GM12878 (cell line): ENCODE data around the gene RAB34. TPM values are rescaled to one million over a fixed set of nuclear protein-coding genes. Genes with fewer than 3 reads are reported as not detected.
A peak's percentile ranks its signal among the peaks of the same experiment; 100 is the strongest.

Experiments used
- BHLHE40 ChIP-seq, 2 experiments: fragments of 450-650 bp in 1 of 2; IDR thresholded peaks; 2 replicates each; pipeline ENCODE4 v1.6.1; 2011 to 2017; ENCODE audit warnings: low read depth in 2 of 2, borderline replicate concordance in 1 of 2, improper control_type of control experiment in 1 of 2, low read length in 1 of 2, mild to moderate bottlenecking in 1 of 2
- CEBPB ChIP-seq, 2 experiments: fragments of 150-350 bp in 1 of 2; IDR thresholded peaks; 2 replicates each; pipeline ENCODE4 v1.6.1; 2012 to 2014; ENCODE audit warnings: low read depth in 2 of 2, low read length in 2 of 2, borderline replicate concordance in 1 of 2, inconsistent platforms in 1 of 2
- CHD1 ChIP-seq: IDR thresholded peaks from 2 replicates; pipeline ENCODE4 v1.6.1; 2012; ENCODE audit warnings: low read depth, low read length, improper control_type of control experiment
- IKZF1 ChIP-seq: fragments of 450-650 bp; conservative IDR thresholded peaks from 2 replicates; pipeline ENCODE4 v1.6.1; 2017; ENCODE audit warnings: antibody characterized with exemption, mild to moderate bottlenecking
- NFXL1 ChIP-seq: fragments of 450-650 bp; IDR thresholded peaks from 2 replicates; pipeline ENCODE4 v1.6.1; 2017; ENCODE audit warnings: antibody characterized with exemption, mild to moderate bottlenecking, borderline replicate concordance
- NKRF ChIP-seq: fragments of 450-650 bp; conservative IDR thresholded peaks from 2 replicates; pipeline ENCODE4 v1.6.1; 2017; ENCODE audit warnings: mild to moderate bottlenecking, moderate library complexity
- NR2F1 ChIP-seq: fragments of 450-650 bp; conservative IDR thresholded peaks from 2 replicates; pipeline ENCODE4 v1.6.1; 2017; ENCODE audit warnings: mild to moderate bottlenecking
- POLR2AphosphoS5 ChIP-seq: IDR thresholded peaks from 2 replicates; pipeline ENCODE4 v1.6.1; 2011; ENCODE audit warnings: mild to moderate bottlenecking, low read length, inconsistent platforms
- ZNF592 ChIP-seq: fragments of 450-650 bp; IDR thresholded peaks from 2 replicates; pipeline ENCODE4 v1.6.1; 2017; ENCODE audit warnings: mild to moderate bottlenecking, moderate library complexity
- ZNF687 ChIP-seq: fragments of 450-650 bp; IDR thresholded peaks from 2 replicates; pipeline ENCODE4 v1.6.1; 2017; ENCODE audit warnings: mild to moderate bottlenecking, moderate library complexity
- polyA plus RNA-seq, 11 experiments: library from polyadenylated mRNA; depleted of rRNA in 4 of 11; unstranded in 6 of 11; stranded (reverse) in 5 of 11; fragments of >200 nt; fragmentation: Nextera tagmentation in 4 of 11; fragmentation: Illumina TruSeq in 1 of 11; extraction: Ambion mirVana in 4 of 11; extraction: Trizol in 1 of 11; gene quantifications; 1 replicate in 1 of 11; 2 replicates in 10 of 11; pipeline versions ENCODE4 v1.2.1 to v1.2.3, GENCODE V29; 2011 to 2016; ENCODE audit warnings: inconsistent platforms in 2 of 11, missing spikeins in 2 of 11, low read depth in 1 of 11
- total RNA-seq, 4 experiments: library from RNA; depleted of rRNA in 3 of 4; stranded (reverse); fragments of >200 nt in 3 of 4; fragmentation: Illumina TruSeq in 1 of 4; extraction: Trizol in 1 of 4; gene quantifications; 2 replicates each; pipeline versions ENCODE4 v1.2.1 to v1.2.3, GENCODE V29; 2013 to 2021
- TF ChIP-seq, protein P1 (sequence below): IDR thresholded peaks from 2 replicates; pipeline ENCODE4 v1.6.1; 2011; ENCODE audit warnings: borderline replicate concordance, low read depth, mild to moderate bottlenecking, moderate library complexity, mixed read lengths, low read length; ENCODE audit not compliant: insufficient read depth; ENCODE audit errors: extremely low read length
- TF ChIP-seq, protein P2 (sequence below): fragments of 450-650 bp; formaldehyde crosslinking; IDR thresholded peaks from 2 replicates; pipeline ENCODE4 v1.4.0; 2022; ENCODE audit warnings: mild to moderate bottlenecking, moderate library complexity

RAB34 gene
- total and polyA plus RNA-seq, 10 of the 15 experiments (the other 5 are each of a cell fraction or from before 2014, with no cell fraction given), result 0.37 to 46.4 (median 32.8) TPM

GRCh38 chr17:28725166-28725659 is 7.5 kb upstream of the RAB34 start (continued):
- TF ChIP-seq, protein P1, sequence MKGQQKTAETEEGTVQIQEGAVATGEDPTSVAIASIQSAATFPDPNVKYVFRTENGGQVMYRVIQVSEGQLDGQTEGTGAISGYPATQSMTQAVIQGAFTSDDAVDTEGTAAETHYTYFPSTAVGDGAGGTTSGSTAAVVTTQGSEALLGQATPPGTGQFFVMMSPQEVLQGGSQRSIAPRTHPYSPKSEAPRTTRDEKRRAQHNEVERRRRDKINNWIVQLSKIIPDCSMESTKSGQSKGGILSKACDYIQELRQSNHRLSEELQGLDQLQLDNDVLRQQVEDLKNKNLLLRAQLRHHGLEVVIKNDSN, result no peak
- TF ChIP-seq ZNF687 (no peak), CEBPB (IDR thresholded peaks at IDR 0.05; ENCODE audit: borderline replicate concordance in 1 of 2, low read depth in 2 of 2, low read length in 2 of 2) (no peak), NR2F1 (no peak), ZNF592 (no peak), IKZF1 (no peak), CHD1 (no peak), NKRF (no peak), POLR2AphosphoS5 (peak; percentile 88), NFXL1 (no peak), BHLHE40 (IDR thresholded peaks at IDR 0.05; ENCODE audit: borderline replicate concordance in 1 of 2, low read depth in 2 of 2, low read length in 1 of 2) (no peak)
- TF ChIP-seq, protein P2, sequence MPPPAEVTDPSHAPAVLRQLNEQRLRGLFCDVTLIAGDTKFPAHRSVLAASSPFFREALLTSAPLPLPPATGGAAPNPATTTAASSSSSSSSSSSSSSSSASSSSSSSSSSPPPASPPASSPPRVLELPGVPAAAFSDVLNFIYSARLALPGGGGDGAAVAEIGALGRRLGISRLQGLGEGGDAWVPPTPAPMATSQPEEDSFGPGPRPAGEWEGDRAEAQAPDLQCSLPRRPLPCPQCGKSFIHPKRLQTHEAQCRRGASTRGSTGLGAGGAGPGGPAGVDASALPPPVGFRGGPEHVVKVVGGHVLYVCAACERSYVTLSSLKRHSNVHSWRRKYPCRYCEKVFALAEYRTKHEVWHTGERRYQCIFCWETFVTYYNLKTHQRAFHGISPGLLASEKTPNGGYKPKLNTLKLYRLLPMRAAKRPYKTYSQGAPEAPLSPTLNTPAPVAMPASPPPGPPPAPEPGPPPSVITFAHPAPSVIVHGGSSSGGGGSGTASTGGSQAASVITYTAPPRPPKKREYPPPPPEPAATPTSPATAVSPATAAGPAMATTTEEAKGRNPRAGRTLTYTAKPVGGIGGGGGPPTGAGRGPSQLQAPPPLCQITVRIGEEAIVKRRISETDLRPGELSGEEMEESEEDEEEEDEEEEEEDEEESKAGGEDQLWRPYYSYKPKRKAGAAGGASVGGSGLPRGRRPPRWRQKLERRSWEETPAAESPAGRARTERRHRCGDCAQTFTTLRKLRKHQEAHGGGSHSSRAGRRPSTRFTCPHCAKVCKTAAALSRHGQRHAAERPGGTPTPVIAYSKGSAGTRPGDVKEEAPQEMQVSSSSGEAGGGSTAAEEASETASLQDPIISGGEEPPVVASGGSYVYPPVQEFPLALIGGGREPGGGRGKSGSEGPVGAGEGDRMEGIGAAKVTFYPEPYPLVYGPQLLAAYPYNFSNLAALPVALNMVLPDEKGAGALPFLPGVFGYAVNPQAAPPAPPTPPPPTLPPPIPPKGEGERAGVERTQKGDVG (CRISPR knock-in tag), result no peak
